Measurements from ENCODE around the gene ISL2. TPM values are rescaled to one million over a fixed set of nuclear protein-coding genes. Genes with fewer than 3 reads are reported as not detected.

The ISL2 gene
- polyA plus RNA-seq, 1 experiment = 7.7 TPM

DNA sequence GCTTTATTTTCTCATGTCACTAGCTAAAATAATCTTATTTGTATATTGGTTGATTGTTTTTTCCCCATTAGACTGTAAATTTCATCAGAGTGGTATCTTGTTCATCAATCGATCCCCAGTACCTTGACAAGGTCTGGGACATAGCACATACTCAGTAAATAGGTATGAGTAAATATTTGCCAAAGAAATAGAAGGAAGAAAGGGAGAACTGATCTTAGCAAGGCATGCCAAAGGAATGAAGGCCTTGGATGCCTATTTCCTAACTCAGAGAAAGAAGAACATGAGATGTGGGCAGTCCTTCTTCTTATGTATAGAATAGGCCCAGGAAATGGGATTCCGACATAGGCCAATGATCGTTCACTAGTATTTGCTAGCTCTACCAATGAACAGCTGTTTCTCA lies 54.7 kb downstream of the ISL2 start:
- H3K4me3 ChIP-seq (ENCODE audit: low read depth, low read length) = no peak overlapping the region
- no peak for DNase-seq (ENCODE audit: low read depth)
- no peaks in the 10 kb centered on the region; the same call in 1 of the 2 replicates for H3K27me3 ChIP-seq (ENCODE audit: control insufficient read depth, insufficient read depth, low read length)
- ChIA-PET CTCF (interaction anchor here (1.2 kb wide), 1 partner anchor 10 kb away, joined by 3 read pairs; no protein-coding TSS in a partner anchor), POLR2A (no interaction called here)
- H3K36me3 ChIP-seq (ENCODE audit: control insufficient read depth, insufficient read depth, low read length) = no peaks in the 10 kb centered on the region
- TF ChIP-seq, protein P1, sequence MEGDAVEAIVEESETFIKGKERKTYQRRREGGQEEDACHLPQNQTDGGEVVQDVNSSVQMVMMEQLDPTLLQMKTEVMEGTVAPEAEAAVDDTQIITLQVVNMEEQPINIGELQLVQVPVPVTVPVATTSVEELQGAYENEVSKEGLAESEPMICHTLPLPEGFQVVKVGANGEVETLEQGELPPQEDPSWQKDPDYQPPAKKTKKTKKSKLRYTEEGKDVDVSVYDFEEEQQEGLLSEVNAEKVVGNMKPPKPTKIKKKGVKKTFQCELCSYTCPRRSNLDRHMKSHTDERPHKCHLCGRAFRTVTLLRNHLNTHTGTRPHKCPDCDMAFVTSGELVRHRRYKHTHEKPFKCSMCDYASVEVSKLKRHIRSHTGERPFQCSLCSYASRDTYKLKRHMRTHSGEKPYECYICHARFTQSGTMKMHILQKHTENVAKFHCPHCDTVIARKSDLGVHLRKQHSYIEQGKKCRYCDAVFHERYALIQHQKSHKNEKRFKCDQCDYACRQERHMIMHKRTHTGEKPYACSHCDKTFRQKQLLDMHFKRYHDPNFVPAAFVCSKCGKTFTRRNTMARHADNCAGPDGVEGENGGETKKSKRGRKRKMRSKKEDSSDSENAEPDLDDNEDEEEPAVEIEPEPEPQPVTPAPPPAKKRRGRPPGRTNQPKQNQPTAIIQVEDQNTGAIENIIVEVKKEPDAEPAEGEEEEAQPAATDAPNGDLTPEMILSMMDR (IDR thresholded peaks at IDR 0.05; ENCODE audit: insufficient read depth, low read depth, low read length) = no peak

DNA sequence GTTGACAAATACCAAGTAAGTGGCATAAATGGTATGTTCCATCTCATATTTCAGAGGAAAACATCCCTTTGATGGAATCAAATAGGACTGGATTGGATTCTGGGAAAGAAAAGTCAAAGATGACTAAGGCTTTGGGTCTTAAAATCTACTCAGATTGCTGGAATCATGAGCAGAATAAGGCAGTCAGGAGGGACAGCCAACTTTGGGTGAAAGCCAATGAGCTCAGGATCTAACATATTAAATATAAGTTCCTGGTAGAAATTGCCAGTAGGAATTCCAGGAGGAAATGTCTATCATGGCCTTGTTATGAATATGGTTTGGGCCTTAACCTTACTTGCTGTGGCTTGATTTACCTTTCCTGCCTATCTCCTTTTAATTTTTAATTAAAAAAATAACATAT lies 55.3 kb downstream of the ISL2 start:
- no peak for DNase-seq (ENCODE audit: low read depth)
- Histone ChIP-seq H3K36me3 (ENCODE audit: control insufficient read depth, insufficient read depth, low read length) (no peaks in the 10 kb centered on the region), H3K27me3 (ENCODE audit: control insufficient read depth, insufficient read depth, low read length) (no peaks in the 10 kb centered on the region; the same call in 1 of the 2 replicates), H3K4me3 (ENCODE audit: low read depth, low read length) (no peak overlapping the region)
- ChIA-PET CTCF (interaction anchor here (1.2 kb wide), 1 partner anchor 9 kb away, joined by 3 read pairs; no protein-coding TSS in a partner anchor), POLR2A (no interaction called here)
- TF ChIP-seq, protein P1 (IDR thresholded peaks at IDR 0.05; ENCODE audit: insufficient read depth, low read depth, low read length) = no peak

Other genes starting within 250 kb of the ISL2 start
- gene ETFA, start 25.3 kb upstream of the ISL2 start, polyA plus RNA-seq (2011; rRNA removed) = 113 and 173 TPM in 2 replicates